Body of pancreas (tissue), 4 donors: ENCODE data around the gene FNTB. TPM values are rescaled to one million over a fixed set of nuclear protein-coding genes. Genes with fewer than 3 reads are reported as not detected.

Experiments used
- ATAC-seq: fragments of 150-250 bp; one replicate; pipeline ENCODE4 v1.9.1; 2016
- DNase-seq, 4 donors: peaks; one replicate each; pipeline ENCODE4 v3.0.0-alpha.2; 2019
- H3K27ac ChIP-seq, 4 donors: fragments of 200-600 bp; sonication (generic); 1 replicate in 3 of 4; 2 replicates in 1 of 4; pipeline versions ENCODE4 v1.5.1 to v1.6.1; 2016 to 2019; ENCODE audit warnings: mild to moderate bottlenecking in 1 of 4, mixed read lengths in 1 of 4, moderate library complexity in 1 of 4
- H3K27me3 ChIP-seq, 2 donors: fragments of 200-600 bp; sonication (generic); one replicate each; pipeline ENCODE4 v1.6.0; 2016; ENCODE audit warnings: mild to moderate bottlenecking in 1 of 2
- H3K36me3 ChIP-seq, 2 donors: fragments of 200-600 bp; sonication (generic); replicated peaks in 1 of 2; 2 replicates each; pipeline ENCODE4 v1.5.1; 2016; ENCODE audit warnings: low read depth in 2 of 2; ENCODE audit not compliant: insufficient read depth in 1 of 2
- H3K4me1 ChIP-seq: fragments of 200-600 bp; sonication (generic); one replicate; pipeline ENCODE4 v1.6.0; 2016
- H3K4me3 ChIP-seq, 2 donors: fragments of 200-600 bp; sonication (generic); 1 replicate in 1 of 2; 2 replicates in 1 of 2; pipeline ENCODE4 v1.5.1; 2016 to 2019
- H3K9me3 ChIP-seq, 3 donors: fragments of 200-600 bp; sonication (generic); 1 replicate in 2 of 3; 2 replicates in 1 of 3; pipeline ENCODE4 v1.5.1; 2016
- POLR2A ChIP-seq, 3 donors: fragments of 450-650 bp; IDR thresholded peaks; one replicate each; pipeline ENCODE4 v1.6.1; 2016; ENCODE audit warnings: antibody characterized with exemption in 3 of 3, mild to moderate bottlenecking in 2 of 3
- WGBS, 2 donors: methylation state at CpG; one replicate each; pipeline ENCODE4 v1.1.5; 2017; 5-methylcytosine and 5-hydroxymethylcytosine counted together
- intact Hi-C: fragments of 100-400 bp; cut with DNase I; formaldehyde crosslinking; loops from one replicate; pipeline ENCODE4 v1.15.1; 2023
- total RNA-seq, 2 donors: library from RNA; depleted of rRNA; stranded (reverse); fragments of >200 nt; gene quantifications; one replicate each; pipeline ENCODE4 v1.1.0, GENCODE V29; 2016
- TF ChIP-seq, protein P1 (sequence below), 7 experiments: fragments of 450-650 bp in 4 of 7; fragments of 200-600 bp in 3 of 7; sonication (generic) in 3 of 7; IDR thresholded peaks; one replicate each; pipeline ENCODE4 v1.5.1; 2016 to 2019; ENCODE audit warnings: antibody characterized with exemption in 7 of 7

FNTB gene
- total RNA-seq, 2 donors from 2014 or later, result 6.7 to 8.6 TPM

DNA sequence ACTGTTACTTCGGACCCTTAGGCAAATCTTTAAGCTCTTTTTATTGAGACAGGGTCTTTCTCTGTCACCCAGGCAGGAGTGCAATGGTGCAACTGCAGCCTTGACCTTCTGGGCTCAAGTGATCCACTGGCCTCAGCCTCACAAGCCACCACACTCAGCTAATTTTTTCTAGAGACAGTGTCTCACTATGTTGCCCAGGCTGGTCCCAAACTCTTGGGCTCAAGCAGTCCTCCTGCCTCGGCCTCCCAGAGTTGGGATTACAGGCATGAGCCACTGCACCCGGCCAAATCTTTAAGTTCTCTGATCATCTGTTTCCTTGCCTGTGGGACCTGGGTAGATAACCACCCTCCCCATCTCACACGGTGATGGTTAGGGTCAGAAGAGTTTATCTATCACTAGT lies 41.8 kb upstream of the FNTB start:
- 87 to 89% methylated on average over 4 of the region's 4 CpGs for WGBS, 2 donors
- H3K27ac ChIP-seq, result no peak overlapping the region
- no peak overlapping the region for H3K4me3 ChIP-seq
- no peak for DNase-seq
- intact Hi-C loops, result no loop called here
- no peaks in the 10 kb centered on the region for H3K9me3 ChIP-seq
- no peak for TF ChIP-seq POLR2A (IDR thresholded peaks at IDR 0.05)
- TF ChIP-seq, protein P1, sequence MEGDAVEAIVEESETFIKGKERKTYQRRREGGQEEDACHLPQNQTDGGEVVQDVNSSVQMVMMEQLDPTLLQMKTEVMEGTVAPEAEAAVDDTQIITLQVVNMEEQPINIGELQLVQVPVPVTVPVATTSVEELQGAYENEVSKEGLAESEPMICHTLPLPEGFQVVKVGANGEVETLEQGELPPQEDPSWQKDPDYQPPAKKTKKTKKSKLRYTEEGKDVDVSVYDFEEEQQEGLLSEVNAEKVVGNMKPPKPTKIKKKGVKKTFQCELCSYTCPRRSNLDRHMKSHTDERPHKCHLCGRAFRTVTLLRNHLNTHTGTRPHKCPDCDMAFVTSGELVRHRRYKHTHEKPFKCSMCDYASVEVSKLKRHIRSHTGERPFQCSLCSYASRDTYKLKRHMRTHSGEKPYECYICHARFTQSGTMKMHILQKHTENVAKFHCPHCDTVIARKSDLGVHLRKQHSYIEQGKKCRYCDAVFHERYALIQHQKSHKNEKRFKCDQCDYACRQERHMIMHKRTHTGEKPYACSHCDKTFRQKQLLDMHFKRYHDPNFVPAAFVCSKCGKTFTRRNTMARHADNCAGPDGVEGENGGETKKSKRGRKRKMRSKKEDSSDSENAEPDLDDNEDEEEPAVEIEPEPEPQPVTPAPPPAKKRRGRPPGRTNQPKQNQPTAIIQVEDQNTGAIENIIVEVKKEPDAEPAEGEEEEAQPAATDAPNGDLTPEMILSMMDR (IDR thresholded peaks at IDR 0.05), result no peak
- H3K4me1 ChIP-seq, result peaks cover 39% of the 10 kb centered on the region
- H3K36me3 ChIP-seq, result peaks cover 0 to 2% of the 10 kb centered on the region in 2 donors
- ATAC-seq, result no peak
- H3K27me3 ChIP-seq, result no peaks in the 10 kb centered on the region

DNA sequence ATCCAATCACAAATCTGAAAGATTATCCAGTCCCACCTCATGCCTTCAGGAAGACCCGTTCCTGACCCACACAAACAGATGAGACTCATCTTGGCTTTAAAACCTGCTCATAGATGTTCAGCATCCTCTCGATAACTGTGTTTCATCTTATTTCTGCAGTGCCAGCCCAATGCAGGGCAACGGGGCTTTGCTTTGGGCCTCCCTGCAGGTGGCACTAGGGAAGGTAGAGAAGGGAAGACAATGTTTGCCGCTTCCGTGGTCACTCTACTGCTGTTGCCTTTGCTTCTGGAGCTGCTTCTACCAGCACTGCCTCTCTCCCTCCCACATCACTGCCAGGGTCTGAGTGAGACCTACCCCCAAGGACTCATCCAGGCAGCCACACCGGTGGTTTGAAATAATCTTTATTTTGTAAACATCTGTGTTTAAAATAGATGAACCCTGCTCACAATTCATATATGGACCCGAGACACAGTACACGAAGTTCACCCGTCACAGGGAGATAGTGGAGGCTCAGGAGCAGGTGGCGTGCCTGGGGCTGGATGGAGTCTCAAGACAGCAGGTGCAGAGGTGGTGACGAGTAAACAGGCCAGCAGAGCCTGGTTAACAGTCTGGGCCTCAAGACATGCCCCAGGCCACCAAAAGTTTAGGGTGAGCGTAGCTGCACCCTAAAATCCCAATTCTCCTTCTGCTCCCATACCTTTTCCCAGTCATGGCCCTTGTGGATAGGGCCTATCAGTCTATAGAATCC lies 41.1 kb upstream of the FNTB start:
- Histone ChIP-seq H3K4me3 (no peak overlapping the region), H3K4me1 (peaks cover 32% of the 10 kb centered on the region), H3K27me3 (no peaks in the 10 kb centered on the region), H3K36me3 (peaks cover 0 to 2% of the 10 kb centered on the region in 2 donors), H3K9me3 (no peaks in the 10 kb centered on the region), H3K27ac (no peak overlapping the region)
- TF ChIP-seq, protein P1 (IDR thresholded peaks at IDR 0.05), result no peak
- TF ChIP-seq POLR2A (IDR thresholded peaks at IDR 0.05), result no peak
- no peak for ATAC-seq
- WGBS, 2 donors, result 91 to 93% methylated on average over 12 of the region's 12 CpGs
- no peak for DNase-seq
- intact Hi-C loops, result no loop called here

DNA sequence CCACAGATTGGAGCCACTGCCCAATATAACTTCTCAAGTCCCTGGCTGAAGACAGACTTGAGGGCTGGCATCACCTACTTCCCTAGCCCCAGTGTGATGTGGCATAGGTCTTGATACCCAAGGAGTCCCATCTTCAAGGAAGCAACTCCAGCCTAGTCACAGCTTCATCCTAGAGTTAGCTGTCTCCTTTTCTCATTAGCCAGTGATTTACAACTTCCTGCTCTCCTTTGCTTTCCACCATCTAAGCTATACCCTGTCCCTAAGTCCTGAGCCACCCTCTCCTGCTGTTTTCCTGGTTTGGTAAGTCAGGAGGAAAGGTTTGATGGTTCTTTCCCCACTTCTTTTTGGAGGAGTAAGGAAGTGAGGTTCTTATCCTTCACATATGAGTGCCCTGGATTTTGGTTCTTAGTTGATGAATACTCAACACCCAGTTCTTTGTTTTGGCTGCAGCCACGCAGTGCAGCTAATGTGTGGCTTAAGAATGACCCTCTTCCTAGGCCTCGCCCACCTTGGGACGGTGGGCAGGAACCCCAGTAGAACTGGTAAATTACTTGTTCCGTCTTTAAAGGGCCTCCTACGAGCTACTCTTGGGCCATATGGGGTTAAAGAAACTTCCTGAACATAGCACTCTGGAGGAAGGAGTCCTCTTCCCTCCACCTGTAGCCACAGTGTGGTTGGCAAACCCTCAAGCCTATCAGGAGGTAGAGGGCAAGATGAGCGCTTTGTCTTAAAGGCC lies 40.2 kb upstream of the FNTB start:
- no peaks in the 10 kb centered on the region for H3K27me3 ChIP-seq
- DNase-seq (no peak), ATAC-seq (no peak)
- TF ChIP-seq, protein P1 (IDR thresholded peaks at IDR 0.05), result no peak
- TF ChIP-seq POLR2A (IDR thresholded peaks at IDR 0.05), result no peak
- H3K36me3 ChIP-seq, result peaks cover 0 to 2% of the 10 kb centered on the region in 2 donors
- no peaks in the 10 kb centered on the region for H3K9me3 ChIP-seq
- WGBS, 2 donors, result 82 to 100% methylated on average over 4 to 6 of the region's 6 CpGs
- H3K4me1 ChIP-seq, result peaks cover 23% of the 10 kb centered on the region
- H3K27ac ChIP-seq, result no peak overlapping the region
- no peak overlapping the region for H3K4me3 ChIP-seq
- intact Hi-C loops, result no loop called here

DNA sequence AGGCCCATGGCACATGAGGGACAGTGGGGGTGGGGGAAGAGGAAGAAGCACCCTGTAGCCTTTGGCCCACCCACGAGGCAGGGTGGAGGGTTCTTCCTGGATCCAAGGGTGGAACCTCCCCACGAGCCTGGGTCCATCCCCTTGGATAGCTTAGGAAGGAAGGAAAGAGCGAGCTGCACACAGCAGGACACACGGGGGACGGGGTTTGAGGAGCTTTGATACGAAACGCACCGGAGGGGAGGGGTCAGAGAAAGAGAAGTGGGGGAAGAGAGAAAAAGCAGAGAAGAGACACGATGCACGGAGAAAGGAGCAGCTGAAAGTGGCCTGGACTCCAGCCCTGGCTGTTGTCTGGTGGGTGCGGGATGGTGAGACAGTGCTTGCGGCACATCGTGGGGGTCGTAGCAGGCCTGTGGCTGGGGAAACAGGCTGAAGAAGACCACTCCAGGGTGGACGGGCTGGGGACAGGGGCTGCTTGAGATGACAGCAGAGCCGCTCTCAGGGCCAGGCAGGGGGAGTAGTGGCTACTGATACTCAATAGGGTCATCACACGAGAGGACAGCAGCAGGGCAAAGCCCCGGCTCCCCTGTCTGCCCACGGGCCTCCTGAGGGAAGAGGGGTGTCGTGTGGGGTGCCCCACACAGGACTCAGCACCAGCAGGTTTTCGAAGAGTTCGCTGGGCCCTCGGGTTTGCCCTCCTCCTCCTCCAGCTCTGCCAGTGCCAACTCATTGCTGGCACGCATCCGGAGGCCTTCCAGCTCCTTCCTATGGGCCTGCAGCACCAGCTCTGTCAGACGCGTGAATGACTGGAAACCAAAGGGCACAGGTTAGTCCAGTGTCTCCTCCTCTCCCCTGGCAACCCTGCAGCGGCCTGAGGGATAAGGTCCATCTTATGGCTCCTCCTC lies 38.7 kb upstream of the FNTB start:
- Histone ChIP-seq H3K4me3 (no peak overlapping the region), H3K27ac (no peak overlapping the region), H3K4me1 (peaks cover 8% of the 10 kb centered on the region), H3K36me3 (peaks cover 0 to 2% of the 10 kb centered on the region in 2 donors), H3K9me3 (no peaks in the 10 kb centered on the region), H3K27me3 (no peaks in the 10 kb centered on the region)
- TF ChIP-seq, protein P1 (IDR thresholded peaks at IDR 0.05), result no peak
- TF ChIP-seq POLR2A (IDR thresholded peaks at IDR 0.05), result no peak
- DNase-seq (no peak), ATAC-seq (no peak)
- 87 to 89% methylated on average over 18 to 28 of the region's 28 CpGs for WGBS, 2 donors
- intact Hi-C loops, result no loop called here
